ENCODE measurements around the gene ZNF679.
"Not testable (repeated sequence)": the region's sequence is repeated elsewhere in the genome, so short reads cannot be mapped to it uniquely, and the experiment has no call there.

The ZNF679 gene

DNA sequence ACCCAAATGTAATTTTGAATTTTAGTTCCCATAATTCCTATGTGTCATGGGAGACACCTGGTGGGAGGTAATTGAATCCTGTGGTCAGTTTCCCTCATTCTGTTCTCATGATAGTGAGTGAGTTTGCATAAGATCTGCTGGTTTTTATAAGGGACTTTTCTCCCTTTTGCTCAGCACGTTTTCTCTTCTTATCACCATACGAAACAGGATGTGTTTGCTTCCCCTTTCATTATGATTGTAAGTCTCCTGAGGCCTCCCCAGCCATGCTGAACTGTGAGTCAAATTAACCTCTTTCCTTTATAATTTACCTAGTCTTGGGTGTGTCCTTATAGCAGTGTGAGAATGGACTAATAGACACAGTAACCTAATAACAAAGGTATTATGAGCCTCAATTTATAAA is 49.4 kb downstream of the ZNF679 start:
- H3K4me3 ChIP-seq (replicated peaks in 1 of 2; ENCODE audit: low read depth in 2 of 2, low read length in 2 of 2): no peak overlapping the region
- TF ChIP-seq, protein P1, sequence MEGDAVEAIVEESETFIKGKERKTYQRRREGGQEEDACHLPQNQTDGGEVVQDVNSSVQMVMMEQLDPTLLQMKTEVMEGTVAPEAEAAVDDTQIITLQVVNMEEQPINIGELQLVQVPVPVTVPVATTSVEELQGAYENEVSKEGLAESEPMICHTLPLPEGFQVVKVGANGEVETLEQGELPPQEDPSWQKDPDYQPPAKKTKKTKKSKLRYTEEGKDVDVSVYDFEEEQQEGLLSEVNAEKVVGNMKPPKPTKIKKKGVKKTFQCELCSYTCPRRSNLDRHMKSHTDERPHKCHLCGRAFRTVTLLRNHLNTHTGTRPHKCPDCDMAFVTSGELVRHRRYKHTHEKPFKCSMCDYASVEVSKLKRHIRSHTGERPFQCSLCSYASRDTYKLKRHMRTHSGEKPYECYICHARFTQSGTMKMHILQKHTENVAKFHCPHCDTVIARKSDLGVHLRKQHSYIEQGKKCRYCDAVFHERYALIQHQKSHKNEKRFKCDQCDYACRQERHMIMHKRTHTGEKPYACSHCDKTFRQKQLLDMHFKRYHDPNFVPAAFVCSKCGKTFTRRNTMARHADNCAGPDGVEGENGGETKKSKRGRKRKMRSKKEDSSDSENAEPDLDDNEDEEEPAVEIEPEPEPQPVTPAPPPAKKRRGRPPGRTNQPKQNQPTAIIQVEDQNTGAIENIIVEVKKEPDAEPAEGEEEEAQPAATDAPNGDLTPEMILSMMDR (IDR thresholded peaks at IDR 0.05; ENCODE audit: low read depth, low read length): no peak
- DNase-seq (ENCODE audit: low read depth in 2 of 2): no peak

DNA sequence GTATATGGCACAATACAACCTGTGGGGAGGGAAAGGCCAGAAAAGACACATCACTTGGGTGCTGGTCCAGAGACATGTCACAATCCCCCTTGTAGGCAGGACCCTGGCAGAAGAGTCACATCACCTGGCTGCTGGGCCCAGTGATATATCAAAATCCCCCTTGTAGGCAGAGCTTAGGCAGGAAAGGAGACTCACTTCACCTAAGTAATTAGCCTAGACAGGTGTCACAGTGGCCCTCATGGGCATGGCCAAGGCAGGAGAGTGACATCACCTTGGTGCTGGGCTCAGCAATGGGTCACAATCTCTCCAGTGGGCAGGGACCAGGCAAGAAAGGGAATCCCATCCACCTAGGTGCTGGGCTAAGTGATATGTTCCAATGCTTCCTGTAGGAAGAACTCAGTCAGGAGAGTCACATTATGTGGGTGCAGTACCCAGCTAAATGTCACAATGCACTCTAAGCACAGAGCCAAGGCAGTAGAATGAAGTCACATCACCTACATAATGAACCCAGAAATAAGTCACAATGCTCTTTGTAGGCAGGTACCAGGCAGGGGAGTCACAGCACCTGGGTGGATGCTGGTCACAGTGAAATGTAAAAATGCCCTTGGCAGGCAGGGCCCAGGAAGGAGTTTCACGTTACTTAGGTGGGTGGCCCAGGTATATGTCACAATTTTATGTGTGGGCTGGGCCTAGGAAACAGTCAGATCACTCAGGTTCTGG is 66.6 kb downstream of the ZNF679 start:
- no peak overlapping the region for H3K4me3 ChIP-seq (replicated peaks in 1 of 2; ENCODE audit: low read depth in 2 of 2, low read length in 2 of 2)
- TF ChIP-seq, protein P1 (IDR thresholded peaks at IDR 0.05; ENCODE audit: low read depth, low read length): no peak
- no peak for DNase-seq (ENCODE audit: low read depth in 2 of 2)

DNA sequence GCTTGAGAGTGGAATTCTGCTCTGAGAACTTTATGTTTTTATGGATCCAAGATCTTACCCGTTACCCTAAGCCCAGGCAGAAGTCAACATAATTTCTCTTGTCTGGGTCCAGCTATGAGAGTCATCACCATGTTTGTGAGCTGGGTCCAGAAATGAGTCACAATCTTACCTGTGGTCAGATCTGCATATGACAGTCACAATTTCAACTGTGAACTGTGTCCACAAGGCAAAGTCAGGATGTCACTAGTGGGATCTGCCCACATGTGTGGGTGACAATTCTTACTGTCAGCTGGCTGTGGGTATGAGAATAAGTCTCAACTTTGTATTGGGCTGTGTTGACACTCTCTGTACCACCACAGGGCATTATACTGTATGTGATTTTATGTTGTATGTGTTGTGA is 69.1 kb downstream of the ZNF679 start:
- not testable (repeated sequence) for H3K4me3 ChIP-seq (replicated peaks in 1 of 2; ENCODE audit: low read depth in 2 of 2, low read length in 2 of 2); DNase-seq (ENCODE audit: low read depth in 2 of 2)

DNA sequence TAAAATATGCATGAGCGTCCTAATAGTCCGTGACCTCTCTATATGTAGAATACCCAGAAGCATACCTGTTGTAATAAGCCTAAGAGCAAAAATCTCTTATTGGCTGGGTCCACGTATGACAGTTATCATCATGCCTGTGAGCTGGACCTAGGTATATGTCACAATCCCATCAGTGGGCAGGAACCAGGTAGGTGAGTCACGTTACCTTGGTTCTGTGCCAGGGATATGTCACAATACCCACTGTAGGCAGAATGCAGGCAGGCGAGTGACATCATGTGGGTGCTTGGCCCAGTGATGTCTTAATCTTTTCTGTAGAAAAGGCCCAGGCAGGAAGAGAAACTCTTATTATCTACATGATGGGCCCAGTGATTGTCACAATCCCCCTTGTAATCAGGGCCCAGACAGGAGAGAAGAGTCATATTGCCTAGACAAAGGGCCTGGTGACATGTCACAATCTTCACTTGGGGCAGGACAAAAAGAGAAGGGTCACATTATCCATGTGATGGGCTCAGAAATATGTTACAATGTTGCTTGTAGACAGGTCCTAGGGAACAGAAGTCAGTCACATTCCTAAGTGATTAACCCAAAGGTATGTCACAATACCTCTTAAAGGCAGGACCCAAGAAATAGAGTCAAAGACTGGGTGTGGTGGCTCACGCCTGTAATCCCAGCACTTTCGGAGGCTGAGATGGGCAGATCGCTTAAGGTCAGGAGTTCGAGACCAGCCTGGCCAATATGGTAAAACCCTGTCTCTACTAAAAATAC is 72.5 kb downstream of the ZNF679 start:
- peak in 1 of 2 donors; percentile 21 for DNase-seq (ENCODE audit: low read depth in 2 of 2)
- no peak overlapping the region for H3K4me3 ChIP-seq (replicated peaks in 1 of 2; ENCODE audit: low read depth in 2 of 2, low read length in 2 of 2)
- TF ChIP-seq, protein P1 (IDR thresholded peaks at IDR 0.05; ENCODE audit: low read depth, low read length): no peak

DNA sequence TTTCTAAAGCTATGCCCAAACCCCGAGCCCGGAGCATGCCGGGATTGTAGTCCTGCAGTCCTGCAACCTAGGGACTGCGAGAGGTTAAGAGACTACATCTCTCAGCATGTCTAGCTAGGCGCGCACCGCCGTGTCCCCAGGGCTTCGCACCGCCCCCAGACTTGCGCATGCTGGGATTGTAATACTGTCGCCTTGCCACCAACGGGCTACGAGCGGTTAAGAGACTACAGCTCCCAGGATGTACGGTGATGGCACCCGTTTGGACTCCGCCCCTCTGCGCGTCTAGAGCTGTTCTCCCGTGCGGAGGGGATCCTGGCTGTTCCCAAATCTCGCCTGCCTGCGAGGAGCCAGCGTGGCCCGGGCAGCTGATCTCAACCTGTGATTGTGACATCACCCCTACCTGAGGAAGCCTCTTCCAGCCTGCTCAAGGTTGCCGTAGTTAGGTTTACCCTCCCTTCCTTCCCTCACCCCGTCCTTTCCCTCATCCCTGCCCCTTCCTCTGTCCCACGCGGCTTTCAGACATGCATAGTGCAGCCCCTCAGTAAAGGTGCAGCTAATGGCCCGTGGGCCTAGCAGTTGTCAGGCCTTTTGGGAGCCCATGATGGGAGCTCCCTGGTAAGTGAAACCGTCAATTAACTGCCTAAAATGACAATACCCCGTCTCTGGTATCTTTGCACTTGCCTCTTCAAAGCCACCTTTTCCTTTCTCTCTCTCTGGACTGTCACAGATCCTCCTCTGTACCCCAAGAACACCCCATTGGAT is 79.2 kb downstream of the ZNF679 start:
- peak overlapping the region; percentile 53 to 62 for H3K4me3 ChIP-seq (replicated peaks in 1 of 2; ENCODE audit: low read depth in 2 of 2, low read length in 2 of 2)
- TF ChIP-seq, protein P1 (IDR thresholded peaks at IDR 0.05; ENCODE audit: low read depth, low read length): no peak
- DNase-seq (ENCODE audit: low read depth in 2 of 2): peak; percentile 82 to 89

DNA sequence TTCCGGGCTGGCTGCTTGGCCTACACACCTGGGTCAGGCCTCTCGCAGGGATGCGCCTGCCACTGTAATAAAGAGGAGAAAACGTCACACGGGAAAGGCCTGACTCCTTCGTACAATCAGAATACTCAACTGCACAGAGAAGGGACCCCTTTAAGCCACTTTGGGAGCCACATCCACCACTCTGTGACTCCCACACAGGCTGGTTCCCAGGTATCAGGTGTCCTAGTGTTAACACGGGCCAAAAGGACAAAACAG is 79.7 kb downstream of the ZNF679 start:
- no peak for DNase-seq (ENCODE audit: low read depth in 2 of 2)
- peak overlapping the region in 1 of 2 donors; percentile 62 for H3K4me3 ChIP-seq (replicated peaks in 1 of 2; ENCODE audit: low read depth in 2 of 2, low read length in 2 of 2)
- TF ChIP-seq, protein P1 (IDR thresholded peaks at IDR 0.05; ENCODE audit: low read depth, low read length): no peak

DNA sequence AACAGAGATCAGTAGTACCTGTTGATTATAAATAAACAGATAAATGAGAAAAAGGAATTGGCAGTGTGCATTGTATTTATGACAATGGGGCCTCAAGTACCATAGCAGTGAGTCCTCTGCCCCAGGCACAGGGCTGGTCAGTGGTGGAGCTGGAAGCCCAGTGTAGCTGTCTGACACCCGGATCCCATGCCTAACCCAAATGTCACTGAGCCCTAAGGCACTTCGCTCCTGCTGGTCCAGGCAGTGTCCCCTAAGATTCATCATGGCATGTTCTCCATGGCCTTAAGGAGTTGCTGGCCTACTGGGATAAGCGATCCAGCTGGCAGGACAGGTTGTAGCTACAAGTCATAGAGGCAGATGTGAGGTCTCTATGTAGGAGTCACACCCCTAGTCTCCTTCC is 82.2 kb downstream of the ZNF679 start:
- no peak for DNase-seq (ENCODE audit: low read depth in 2 of 2)
- TF ChIP-seq, protein P1 (IDR thresholded peaks at IDR 0.05; ENCODE audit: low read depth, low read length): no peak
- no peak overlapping the region for H3K4me3 ChIP-seq (replicated peaks in 1 of 2; ENCODE audit: low read depth in 2 of 2, low read length in 2 of 2)

All from cardiac fibroblast (primary cell).